22Rv1 (cell line): ENCODE results near the gene GNG7.

Experiments used
- H3K27ac ChIP-seq: fragments of 450-650 bp; 2 replicates; pipeline ENCODE4 v1.5.1; 2017
- ZFX ChIP-seq: fragments of 450-650 bp; IDR thresholded peaks from 2 replicates; pipeline ENCODE4 v1.6.1; 2017; ENCODE audit warnings: antibody characterized with exemption, borderline replicate concordance
- TF ChIP-seq, protein P1 (sequence below): fragments of 450-650 bp; IDR thresholded peaks from 2 replicates; pipeline ENCODE4 v1.5.1; 2017; ENCODE audit warnings: mild to moderate bottlenecking

The GNG7 gene

DNA sequence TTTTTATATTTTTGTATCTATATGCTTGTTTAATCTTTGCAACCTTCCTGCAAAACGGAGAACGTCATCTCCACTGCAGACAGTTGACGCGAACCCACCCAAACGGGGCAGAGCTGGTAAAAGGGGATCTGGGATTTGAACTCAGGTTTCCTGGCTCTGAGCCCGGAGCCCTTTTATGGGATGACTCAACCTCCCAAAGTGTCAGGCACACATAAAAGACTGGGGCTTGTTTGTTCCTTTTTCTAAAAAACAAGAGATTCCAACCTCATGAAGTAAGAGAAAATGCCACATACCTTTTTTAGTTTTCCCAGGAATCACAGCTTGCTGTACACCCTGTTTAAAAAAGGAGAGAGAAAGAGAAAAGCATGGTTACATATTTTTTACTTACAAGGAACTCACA, 147.6 kb downstream of the GNG7 start:
- TF ChIP-seq, protein P1, sequence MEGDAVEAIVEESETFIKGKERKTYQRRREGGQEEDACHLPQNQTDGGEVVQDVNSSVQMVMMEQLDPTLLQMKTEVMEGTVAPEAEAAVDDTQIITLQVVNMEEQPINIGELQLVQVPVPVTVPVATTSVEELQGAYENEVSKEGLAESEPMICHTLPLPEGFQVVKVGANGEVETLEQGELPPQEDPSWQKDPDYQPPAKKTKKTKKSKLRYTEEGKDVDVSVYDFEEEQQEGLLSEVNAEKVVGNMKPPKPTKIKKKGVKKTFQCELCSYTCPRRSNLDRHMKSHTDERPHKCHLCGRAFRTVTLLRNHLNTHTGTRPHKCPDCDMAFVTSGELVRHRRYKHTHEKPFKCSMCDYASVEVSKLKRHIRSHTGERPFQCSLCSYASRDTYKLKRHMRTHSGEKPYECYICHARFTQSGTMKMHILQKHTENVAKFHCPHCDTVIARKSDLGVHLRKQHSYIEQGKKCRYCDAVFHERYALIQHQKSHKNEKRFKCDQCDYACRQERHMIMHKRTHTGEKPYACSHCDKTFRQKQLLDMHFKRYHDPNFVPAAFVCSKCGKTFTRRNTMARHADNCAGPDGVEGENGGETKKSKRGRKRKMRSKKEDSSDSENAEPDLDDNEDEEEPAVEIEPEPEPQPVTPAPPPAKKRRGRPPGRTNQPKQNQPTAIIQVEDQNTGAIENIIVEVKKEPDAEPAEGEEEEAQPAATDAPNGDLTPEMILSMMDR = no peak
- no peak for TF ChIP-seq ZFX
- H3K27ac ChIP-seq = no peak overlapping the region

DNA sequence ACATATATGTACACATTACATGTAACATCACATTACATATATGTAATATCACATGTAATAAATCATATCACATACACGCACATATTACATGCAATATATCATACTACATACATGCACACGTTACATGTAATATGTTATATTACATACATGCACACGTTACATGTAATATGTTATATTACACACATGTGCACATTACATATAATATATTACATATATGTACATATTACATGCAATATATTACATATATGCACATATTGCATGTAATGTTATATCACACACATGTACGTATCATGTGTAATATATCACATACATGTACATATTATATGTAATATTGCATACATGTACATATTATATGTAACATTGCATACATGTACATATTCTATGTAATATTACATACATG, 149.0 kb downstream of the GNG7 start:
- H3K27ac ChIP-seq = no peak overlapping the region
- TF ChIP-seq, protein P1 = no peak
- TF ChIP-seq ZFX = no peak

DNA sequence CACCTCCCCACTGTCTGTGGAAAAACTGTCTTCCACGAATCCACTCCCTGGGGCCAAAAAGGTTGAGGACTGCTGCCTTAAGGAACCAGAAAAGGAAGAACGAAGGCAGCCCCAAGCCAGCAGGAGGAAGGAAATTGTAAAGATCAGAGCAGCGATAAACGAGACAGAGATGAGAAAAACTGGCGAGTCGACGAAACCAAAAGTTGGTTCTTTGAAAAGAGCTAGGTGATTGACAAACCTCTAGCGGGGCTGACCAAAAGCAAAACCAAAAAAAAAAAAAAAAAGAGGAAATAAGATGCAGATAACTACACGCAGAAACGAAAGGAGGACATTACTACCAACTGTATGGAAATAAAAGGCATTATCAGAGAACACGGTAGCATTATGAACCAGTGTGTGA, 149.6 kb downstream of the GNG7 start:
- TF ChIP-seq ZFX = no peak
- TF ChIP-seq, protein P1 = no peak
- H3K27ac ChIP-seq = peak overlapping the region; percentile 43

DNA sequence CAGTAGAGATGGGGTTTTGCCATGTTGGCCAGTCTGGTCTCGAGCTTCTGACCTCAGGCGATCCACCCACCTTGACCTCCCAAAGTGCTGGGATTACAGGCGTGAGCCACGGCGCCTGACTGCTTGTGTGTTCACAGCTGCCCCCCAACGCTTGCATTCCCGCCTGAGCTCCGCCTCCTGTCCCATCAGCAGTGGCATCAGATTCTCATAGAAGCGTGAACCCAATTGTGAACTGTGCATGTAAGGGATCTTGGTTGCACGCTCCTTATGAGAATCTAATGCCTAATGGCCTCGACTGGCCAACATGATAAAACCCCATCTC, 150.7 kb downstream of the GNG7 start:
- no peak overlapping the region for H3K27ac ChIP-seq
- no peak for TF ChIP-seq ZFX
- TF ChIP-seq, protein P1 = no peak

DNA sequence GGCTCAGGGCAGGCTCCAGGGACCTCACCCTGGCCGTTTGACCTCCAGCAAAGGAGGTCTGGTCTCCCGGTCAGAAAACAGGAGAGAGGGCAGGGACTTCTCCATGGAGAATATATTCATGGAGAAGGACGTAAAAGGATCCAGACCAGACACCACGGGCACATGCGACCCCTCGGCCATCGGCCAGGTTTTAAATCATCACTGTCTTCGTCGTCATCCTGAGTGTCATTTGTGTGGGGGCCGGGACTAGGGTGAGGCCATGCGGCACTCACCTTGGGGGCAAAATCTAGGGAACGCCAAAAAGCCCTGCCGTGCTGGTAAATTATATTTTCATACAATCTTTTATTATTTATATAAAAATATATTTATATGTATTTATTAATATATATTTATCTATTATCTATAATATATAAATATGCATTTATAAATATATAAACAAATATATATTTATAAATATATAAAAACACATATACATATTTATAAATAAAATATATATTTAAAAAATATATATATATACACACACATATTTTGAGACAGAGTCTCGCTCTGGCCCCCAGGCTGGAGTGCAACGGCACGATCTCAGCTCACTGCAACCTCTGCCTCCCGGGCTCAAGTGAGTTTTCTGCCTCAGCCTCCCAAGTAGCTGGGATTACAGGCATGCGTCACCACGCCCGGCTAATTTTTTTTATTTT, 151.2 kb downstream of the GNG7 start:
- TF ChIP-seq, protein P1 = no peak
- no peak for TF ChIP-seq ZFX
- no peak overlapping the region for H3K27ac ChIP-seq

DNA sequence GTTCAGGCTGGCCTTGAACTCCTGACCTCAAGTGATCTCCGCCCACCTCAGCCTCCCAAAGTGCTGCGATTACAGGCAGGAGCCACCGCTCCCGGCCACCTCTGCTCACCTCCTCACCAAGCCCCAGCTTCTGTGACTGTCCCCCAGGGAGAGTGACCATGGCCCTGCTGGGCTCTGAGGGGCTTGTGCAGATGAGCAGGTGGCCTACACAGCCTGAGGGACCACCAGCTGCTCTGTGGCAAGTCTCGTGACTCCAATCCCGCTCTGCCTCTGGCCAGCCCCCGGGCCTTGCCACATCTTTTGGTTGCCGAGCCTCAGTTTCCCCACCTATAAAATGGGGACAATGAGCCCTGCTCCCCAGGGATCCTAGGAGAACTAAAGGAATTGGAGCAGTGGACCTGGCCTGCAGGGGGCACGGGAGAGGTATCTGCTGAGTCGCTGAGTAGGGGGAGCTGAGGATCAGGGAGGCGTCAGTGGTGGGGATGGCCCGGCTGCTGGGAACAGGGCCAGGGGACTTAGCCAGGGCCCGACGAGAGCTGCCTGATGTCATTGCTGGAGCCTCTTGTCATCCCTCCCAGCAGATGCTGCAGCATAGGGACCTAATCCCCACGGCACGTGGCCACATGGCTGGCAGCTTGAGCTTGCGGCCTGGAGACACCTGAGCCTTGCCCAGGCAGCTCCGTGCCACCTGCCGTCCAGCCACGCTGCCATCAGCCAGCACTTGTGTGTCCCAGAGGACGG, 151.9 kb downstream of the GNG7 start:
- TF ChIP-seq, protein P1 = no peak
- TF ChIP-seq ZFX = no peak

DNA sequence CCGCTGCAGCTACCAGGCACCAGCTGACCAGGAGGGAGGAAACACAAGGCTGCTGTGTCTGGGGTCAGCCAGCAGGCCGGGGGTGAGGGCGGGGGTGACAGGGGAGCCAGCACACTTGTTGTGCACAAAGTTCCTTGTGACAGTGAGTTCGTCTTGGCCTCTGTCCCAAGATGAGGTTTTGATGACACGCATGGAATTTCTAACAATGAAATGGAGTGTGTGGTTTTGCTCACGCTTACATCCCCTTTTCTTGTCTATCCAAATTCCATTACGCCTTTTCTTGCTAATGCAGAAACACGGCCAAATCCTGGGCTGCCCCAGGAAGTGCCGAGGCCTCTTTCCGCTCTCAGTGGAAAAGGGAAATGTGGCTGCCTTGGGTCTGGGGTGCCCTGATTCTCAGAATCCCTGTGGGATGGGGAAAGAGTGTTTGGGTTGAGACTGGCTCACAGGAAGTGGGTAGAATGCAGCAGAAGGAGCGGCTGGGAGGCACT, 152.7 kb downstream of the GNG7 start:
- H3K27ac ChIP-seq = no peak overlapping the region
- no peak for TF ChIP-seq ZFX
- TF ChIP-seq, protein P1 = no peak

More for the DNA sequence above, 151.9 kb downstream of the GNG7 start:
- H3K27ac ChIP-seq = no peak overlapping the region
